CD4-positive, alpha-beta T cell treated with Interleukin-12 subunit alpha and Interleukin-12 subunit beta, for 1 hour (primary cell): ENCODE results near the gene APBB2.
"Not testable (repeated sequence)": the region's sequence is repeated elsewhere in the genome, so short reads cannot be mapped to it uniquely, and the experiment has no call there.

Source experiments
- DNase-seq: peaks from one replicate; pipeline ENCODE4 v3.0.0-alpha.2; 2020

APBB2 gene

DNA sequence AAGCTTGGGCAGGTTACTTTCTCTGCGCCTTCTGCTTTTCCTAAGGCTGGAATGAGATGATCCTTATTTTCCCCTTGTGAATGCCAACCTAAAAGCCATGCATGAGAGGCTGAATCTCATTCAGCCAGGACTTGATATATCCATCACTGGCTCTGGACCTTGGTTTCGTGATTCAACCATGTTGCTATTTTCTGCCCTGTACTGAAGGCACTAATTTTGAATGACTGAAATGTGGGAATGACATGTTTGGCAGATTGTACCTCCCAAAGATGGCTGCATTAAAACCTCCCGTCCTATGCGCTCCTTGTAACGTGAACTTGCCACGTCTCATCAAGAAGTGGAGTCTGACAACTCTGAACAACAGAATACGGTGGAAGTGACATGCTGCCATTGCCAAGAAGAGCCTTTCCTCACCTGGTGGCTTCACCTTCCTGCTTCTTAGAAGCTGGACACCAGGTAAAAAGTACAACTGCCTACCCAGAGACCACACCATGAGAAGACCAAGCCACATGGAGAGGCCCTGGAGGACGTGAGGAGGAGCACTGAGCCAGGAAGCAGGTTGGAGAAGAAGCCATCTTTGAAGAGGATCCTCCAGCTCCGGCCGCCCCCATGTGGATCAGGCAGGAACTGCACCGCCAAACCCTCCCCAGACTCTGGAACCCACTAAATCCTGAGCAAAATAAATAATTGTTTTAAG is 290.1 kb downstream of the APBB2 start:
- peak; percentile 52 for DNase-seq

DNA sequence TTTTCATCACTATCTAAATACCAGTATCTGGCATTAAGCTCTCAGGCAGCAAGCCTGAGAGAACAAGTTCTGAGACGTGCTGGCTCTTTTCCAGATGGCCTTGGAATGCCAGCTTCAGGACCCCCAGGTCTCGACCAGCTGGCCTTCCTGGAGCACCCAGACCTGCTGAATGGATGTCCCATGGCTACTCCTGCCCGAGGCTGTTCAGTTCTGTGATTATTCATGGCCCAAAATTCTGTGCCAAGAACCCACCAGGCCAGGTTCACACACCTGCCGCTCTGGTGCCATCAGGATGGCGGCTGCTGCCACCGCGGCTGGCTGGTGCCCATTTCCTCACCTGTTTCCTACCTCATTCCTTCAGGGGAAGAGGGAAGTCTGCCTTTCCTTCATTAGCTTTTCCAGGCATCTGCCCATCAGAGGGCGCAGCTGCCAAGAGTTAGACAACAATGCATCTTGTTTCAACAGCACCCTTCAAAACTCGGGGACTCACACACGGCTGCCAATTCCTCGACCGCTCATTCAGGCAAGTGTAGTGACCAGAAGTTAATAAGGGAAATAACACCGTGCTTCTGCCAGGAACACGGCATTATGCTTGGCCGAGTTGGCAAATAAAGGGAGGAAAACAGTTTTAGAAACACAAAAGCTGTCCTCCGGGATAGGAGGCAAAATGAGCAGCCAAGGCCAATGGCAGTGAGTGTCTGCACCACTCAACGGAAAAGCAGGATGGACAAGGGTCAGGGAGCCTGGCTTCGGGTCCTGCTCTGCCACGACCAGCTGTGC is 290.8 kb downstream of the APBB2 start:
- DNase-seq: no peak

DNA sequence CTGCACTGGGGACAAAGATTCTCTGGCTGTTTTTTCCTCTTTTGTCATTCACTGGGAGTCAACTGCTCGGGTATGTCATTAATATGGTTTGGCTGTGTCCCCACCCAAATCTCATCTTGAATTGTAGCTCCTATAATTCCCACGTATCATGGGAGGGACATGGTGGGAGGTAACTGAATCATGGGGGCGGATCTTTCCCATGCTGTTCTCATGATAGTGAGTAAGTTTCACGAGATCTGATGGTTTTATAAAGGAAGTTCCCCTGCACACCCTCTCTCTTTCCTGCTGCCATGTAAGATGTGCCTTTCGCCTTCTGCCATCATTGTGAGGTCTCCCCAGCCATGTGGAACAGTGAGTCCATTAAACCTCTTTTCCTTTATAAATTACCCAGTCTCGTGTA is 294.4 kb downstream of the APBB2 start:
- not testable (repeated sequence) for DNase-seq

DNA sequence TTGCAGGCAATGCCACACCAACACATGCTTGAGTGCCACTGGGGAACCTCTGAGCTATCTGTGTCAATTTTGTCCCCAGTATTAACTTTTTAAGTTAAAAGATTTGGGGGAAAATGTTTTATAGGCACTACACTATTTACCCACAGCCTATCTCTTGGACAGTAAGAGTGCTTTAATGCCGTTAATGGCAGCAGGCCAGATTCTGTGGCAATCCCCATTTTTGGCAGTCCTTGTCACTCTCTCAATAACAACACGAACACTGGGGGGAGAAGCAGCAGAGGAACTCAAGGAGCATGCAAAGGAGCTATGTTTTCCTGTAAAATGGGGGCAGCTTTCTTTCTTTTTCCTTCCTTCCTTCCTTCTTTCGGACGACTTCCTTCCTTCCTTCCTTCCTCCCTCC is 296.0 kb downstream of the APBB2 start:
- no peak for DNase-seq

DNA sequence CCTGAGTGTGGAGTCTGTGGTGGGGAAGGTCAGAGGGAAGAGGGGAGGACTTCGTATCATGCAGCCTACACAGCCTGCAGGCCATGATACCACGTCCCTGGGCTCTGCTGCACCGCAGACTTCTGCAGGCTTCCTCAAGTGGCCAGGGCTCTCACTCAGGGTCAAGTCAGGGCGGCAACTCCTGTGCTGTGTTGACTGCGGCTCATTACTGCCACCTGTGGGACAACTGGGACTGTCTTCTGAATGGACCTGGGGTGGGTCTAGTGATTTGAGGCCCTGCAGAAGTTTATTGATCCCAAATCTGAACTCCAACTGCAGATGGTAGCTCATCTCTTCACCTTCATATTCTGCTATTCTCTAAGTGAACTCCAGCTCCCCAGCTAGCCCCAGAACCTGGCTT is 297.5 kb downstream of the APBB2 start:
- no peak for DNase-seq

DNA sequence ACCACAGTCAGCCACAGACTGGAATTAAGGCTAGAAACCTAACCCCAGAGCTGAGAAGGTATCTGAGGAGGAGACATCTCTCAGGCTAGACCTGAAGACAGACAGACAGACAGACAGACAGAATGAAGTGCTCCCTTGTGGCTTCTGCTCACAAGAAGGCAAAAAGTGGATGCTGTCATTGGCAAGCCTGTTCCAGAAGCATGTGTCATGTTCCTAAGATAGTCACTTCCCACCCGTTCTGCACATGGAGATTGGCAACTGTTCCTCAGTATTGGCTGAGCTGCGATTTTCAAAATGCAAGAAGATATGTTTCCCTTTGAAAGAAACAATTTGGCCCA is 298.2 kb downstream of the APBB2 start:
- no peak for DNase-seq

DNA sequence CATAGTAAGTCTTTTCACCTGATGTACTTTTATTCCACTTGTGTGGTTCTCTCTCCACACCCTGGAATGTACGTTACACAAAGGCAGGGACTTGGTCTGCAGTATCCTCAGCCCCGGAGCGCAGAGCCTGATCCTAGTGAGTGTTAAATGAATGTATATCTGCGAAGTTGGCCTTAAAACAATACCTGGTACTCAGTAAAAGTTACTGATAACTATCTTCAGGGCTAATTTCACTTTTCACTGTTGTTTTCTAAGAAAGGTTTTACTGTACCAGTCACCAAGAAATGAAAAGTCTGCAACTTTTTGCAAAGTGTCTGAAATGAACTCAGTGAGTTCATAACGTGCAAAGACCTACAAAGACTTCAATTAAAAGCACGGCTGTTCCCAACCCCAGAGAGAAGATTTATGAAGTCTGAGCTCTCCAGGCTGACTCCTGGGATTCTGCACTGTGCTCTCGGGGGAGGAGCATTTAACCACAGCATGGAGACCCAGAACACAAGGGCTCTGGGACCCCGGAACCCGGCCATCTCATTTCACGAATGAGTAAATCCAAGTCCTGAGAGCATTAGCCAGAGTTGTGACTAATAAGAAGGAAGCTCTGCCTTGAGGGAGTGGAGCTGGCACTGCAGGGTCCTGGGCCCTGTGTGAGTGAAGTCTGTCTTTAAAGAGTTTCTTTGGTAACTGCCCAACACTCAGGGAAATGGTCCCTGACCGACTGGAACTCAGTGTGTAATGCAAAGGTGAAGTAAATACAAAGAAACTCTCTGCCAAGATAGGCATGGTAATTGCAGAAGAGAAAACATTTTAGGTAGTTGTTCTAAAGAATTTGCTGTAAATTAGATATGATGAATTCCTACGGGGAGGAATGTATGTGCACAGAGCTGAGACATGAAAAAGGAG is 298.8 kb downstream of the APBB2 start:
- no peak for DNase-seq

DNA sequence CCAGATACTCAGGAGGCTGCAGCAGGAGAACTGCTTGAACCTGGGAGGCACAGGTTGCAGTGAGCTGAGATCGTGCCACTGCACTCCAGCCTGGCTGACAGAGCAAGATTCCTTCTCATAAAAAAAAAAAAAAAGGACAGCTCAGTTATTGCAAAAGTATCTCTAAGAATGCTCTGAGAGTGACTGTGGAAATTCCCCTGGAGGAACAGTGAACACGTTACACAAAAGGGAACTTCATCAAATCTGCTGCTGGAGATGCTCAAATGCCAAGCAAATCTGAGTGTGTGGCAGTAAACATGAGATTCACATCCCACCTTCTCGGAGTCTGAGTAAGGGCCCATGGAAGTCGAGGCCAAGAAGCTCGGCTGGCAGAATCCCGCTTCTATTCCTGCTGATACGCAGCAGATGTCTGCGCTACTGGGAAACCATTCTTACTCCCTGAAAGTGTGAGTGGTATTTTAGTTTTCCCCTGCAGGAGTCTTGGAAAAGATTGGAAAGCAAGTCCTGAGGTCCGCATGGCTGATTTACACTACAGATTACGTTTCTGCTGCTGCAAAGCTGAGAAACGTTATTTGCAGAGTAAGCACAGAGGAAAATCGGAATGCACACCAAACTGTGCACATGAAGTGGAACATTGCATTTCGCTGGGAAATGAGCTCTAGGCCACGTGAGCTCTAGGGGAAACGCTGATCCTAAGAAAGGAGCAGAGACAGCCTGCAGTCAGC is 301.7 kb downstream of the APBB2 start:
- DNase-seq: no peak

DNA sequence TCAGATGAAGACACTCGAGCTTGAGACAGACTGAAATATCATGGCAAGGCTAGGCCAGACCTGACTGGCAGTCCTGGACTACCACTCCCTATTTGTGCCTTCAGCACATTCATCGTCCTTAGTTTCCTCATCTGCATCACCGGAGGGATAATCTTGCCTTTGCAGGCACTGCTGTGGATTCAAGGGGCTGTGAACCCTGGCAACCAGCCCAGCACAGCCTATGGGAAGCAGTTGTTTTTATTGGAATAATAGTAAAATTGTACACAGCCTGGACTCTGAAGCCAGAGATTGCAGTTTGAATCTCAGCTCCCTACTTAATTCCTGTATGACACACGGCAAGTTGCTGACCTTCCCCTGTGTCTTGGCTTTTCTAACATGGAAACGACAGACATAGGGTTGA is 303.6 kb downstream of the APBB2 start:
- DNase-seq: no peak

DNA sequence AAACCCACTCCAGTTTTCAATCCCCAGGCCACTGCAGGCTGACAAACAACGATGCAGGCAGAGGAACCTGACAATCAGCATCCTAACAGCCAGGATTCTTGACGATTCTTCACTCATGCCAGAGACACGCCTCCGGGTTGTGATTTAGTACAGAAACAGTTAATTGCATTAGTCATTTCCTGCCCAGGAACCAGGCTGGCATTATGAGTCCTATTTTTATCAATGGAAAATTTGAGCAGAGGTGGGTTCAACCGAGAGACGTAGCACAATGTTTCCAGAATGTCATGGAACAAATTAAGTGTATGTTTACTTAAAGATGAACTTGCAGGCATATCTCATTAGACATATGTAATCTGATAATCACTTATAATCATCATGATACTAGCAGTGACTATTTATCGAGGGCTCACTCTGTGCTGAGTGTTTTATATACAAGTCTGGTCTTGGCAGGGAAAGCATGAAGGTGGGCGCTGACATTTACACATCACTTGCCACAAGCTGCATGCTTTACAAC is 304.9 kb downstream of the APBB2 start:
- DNase-seq: no peak

DNA sequence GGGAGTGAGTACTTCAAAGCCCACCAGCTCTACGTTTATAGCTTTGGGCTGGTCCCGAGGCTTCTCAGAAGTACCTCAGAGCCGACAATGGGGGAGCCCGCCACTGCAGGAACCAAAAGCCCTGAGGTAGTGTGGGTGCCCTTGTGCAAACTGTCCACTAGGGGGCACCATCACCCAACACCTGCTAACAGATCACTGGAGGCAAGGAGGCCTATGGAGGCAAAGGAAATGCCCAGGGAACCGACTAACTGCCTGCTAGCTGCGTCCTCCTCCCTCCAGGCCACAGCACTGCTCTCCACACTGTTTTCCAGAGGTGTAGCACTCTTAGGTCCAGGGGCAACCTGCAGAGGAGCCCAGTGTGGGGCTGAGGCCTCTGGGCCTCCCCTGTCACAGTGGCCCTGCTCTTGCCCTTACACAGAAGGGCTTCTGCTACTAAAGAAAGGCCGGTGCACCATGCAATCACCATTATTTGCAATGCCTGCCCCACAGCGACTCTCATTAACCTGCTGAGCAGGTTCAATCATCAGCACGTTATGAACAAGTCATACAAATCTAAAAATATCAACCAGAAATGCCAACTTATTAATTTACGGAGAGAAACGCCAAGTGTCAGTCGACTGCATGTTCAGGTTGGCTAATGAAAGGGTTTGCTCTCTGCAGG is 305.5 kb downstream of the APBB2 start:
- DNase-seq: peak; percentile 61

DNA sequence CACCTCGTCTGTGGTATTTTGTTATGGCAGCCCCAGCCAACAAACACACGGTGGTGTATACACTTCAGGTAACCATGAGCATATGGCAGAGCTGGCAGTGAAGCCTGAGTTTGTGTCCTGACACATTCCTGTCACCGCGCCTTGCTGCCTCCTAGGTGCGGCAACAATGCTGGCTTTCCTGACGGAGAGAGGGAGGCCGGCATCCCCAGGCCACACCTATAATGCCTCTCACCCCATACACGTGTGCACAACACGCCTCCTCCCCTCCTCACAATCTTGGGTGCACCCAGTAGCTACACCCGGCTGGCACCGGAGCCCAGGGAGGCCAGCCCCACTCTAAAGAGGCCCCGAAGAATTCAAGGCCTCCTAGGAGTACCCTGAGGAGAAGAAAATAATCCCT is 306.0 kb downstream of the APBB2 start:
- no peak for DNase-seq

DNA sequence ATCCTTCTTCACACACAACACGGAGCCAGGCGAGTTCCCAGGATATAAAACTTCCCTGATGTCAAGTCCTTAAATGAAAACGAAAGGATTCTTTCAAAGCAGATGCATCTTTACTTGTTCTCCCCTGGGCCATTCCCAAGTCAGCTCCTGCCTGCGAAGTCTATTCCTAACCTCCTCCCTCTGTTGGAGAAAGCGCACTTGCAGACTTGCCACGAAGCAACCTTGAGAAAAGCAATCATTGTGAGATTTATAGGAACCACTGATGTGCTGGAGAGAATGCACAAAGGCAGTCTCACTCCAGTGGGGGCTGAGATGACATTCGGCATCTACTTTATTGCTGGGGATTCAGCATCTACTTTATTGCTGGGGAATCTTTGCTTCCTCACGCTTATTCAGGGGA is 308.9 kb downstream of the APBB2 start:
- no peak for DNase-seq

DNA sequence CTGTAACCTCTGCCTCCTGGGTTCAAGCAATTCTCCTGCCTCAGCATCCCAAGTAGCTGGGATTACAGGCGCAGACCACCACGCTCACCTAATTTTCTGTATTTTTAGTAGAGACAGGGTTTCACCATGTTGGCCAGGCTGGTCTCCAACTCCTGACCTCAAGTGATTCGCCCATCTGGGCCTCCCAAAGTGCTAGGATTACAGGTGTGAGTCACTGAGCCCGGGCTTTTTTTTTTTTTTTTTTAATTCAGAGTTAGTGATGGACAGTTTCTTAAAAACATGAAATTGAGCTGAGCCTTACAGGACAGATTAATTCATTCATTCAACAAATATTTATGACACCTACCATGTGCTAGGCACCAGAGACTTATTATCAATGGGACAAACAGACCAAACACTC is 313.8 kb downstream of the APBB2 start:
- not testable (repeated sequence) for DNase-seq

DNA sequence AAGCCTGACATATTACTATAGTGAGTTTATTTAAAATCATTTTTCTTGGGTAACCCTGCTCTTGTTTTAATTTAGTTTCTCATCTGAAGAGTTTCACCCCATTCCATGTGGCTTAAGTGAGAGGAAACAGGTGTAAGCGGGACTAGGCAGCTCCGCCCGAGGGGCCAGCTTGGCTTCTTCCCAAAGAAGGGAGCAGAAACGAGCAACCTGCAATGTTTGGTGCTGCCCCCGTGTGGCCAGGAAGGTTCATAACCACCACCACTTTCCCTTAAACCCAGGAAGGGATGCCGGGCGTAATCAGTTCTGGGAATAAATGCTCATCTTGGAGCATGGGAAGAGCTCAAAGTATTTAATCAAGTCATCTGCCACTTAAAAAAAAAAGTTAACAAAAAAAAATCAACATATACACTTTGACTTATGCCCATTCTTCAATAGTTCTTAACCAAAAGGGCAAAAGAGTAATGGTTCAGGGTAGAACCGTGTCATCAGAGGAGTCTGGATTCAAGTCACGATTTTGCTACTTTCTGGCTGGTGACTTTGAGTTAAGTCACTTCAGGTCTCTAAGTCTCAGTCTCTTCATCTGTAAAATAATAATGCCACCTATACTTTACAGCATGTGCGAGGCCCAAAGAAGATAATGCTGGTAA is 316.7 kb downstream of the APBB2 start:
- peak; percentile 41 for DNase-seq

DNA sequence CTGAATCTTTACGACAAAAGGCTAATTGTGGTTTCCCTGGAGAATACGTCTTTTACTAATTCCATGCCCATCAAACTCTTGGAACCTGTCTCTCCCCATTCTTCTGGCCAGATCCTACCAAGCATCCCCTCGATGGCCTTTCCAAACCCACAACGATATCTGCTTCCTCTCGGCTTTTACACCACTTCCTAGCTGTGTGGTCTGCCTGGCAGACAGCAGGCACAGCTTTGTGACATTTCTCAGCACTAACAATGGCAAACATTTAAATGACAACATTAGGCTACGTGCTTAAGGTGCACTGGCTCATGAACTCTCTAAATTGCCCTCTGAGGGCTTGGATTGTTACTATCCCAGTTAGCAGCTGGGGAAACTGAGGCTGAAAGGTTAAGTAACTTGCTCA is 323.6 kb downstream of the APBB2 start:
- DNase-seq: no peak

DNA sequence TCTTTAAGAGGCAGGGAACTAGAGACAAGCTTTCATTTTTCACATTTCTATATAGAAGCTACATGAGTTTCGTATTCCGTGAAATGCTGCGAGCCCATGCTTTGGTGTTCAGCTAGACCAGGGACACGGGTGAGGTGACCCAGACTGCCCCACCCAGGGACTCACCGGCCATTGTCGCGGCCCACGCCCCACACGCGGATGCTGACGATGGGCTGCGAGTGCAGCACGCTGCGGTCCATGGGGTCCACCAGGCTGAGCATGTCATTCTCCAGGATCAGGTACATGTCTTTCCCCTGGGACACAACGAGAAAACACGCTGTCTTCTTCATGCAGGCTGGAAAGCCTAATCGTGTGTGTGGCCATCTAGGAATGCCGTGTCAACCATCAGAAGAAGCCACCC is 324.1 kb downstream of the APBB2 start:
- no peak for DNase-seq

DNA sequence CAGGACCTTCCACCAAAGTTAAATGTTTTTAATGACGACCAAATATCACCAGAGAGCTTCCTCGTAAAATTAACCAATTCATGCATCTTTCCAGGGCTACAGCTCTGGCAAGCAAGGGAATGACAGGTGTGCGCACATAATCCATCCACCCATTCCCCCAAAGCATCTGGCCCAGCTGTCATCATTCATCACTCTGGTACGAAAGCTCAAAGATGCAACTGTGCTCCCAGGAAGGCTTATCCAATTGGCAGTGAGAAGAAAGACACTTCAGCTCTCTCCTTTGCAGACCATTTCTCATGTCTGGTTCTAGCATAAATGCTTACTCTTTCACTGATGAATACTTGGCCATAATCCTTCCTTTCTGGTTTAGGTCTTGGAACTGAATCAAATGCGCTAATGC is 325.4 kb downstream of the APBB2 start:
- DNase-seq: no peak

DNA sequence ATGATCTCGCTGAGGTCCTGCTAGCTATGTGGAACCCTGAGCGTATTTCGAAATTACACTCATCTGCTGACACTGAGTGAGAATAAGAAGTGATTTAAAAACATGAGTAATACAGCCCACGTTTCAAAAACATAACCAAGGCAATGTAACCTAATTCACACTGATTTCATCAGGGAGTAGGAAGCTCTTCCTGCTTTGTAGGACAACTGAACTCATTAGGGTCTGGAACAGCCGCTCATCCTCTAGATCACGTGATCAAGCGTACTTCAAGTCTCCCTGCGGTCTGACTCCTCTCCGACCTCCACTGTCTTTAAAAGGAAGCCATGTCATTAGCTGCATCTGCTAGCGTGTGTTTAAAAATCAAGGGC is 326.6 kb downstream of the APBB2 start:
- no peak for DNase-seq

DNA sequence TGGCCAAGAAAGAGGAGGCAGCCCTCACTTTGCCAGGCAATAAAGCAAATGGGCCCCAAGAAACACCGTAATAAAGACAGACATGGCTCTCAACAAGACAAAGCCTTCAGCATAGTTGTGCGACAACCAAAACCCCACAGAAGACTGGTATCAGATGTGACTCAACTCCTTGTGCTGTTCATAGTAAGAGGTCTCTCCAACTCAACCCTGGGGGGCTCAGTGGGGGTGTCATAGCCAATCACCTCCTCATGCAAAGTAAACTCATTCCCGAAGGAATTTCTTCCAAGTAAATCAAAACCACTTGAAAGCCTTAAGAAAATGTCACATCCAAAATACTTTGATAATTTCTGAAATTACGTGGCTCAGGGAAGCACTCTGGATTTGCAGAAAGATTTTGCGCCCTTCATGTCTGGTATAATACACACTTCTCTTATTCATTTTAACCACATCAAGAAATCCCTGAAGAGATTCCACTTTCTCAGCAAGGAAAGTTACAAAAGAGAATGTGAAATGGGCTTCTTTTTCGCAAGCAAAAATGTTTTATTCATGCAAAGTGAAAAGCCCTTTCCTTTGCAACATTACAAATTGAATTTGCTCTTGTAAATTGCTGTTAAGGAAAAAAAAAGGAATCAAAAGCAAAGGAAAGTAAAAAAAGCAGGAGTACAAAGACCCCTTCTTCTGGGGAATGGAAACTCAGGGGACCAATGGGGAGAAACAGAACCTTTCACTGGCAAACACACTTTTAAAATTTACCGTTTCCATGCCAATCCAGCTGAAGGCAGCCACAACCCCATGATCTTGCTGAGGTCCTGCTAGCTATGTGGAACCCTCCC is 327.2 kb downstream of the APBB2 start:
- no peak for DNase-seq

DNA sequence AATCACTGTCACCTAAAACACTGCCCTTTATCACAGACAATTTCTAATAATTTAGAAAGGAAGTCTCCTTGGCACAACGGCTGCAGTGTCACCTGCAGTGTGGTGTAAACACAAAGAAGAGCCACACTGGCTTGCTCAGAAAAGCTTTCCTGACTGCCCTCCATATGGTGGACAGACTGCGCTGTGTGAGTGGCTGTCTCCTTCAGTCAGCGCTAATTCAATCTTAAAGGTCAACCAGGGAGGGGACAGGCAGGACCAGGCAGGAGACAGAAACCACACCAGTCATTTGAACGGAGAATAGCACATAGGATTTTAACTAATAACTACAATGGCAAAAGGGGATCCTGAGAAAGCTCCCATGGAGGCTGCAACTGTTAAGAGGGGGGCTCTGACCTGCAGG is 332.5 kb downstream of the APBB2 start:
- no peak for DNase-seq
